IgD-negative memory B cell (primary cell): ENCODE data around the gene DNMT3B. TPM values are rescaled to one million over a fixed set of nuclear protein-coding genes. Genes with fewer than 3 reads are reported as not detected.

ENCODE experiments used
- H3K27ac Mint-ChIP-seq, 3 donors: one replicate each; pipeline ENCODE4 v1.8.0; 2020 to 2022; ENCODE audit warnings: mild to moderate bottlenecking in 3 of 3, mixed read lengths in 3 of 3, moderate library complexity in 1 of 3
- H3K27me3 Mint-ChIP-seq: one replicate; pipeline ENCODE4 v1.8.0; 2021; ENCODE audit warnings: mixed read lengths
- H3K36me3 Mint-ChIP-seq: one replicate; pipeline ENCODE4 v1.8.0; 2020; ENCODE audit warnings: mild to moderate bottlenecking, mixed read lengths
- H3K4me1 Mint-ChIP-seq, 3 donors: one replicate each; pipeline ENCODE4 v1.8.0; 2020 to 2022; ENCODE audit warnings: mixed read lengths in 3 of 3, mild to moderate bottlenecking in 1 of 3
- H3K4me3 Mint-ChIP-seq, 4 donors: one replicate each; pipeline ENCODE4 v1.8.0; 2020 to 2022; ENCODE audit warnings: mild to moderate bottlenecking in 4 of 4, mixed read lengths in 4 of 4, moderate library complexity in 3 of 4
- H3K9me3 Mint-ChIP-seq, 3 donors: one replicate each; pipeline ENCODE4 v1.8.0; 2020 to 2021; ENCODE audit warnings: mixed read lengths in 3 of 3, mild to moderate bottlenecking in 1 of 3
- polyA plus RNA-seq: library from polyadenylated mRNA; unstranded; fragments of 300-500 nt; fragmentation: Illumina TruSeq; gene quantifications from one replicate; pipeline ENCODE4 v1.2.3, GENCODE V29; 2021

The DNMT3B gene
- polyA plus RNA-seq, 1 donor from 2014 or later, result not detected

GRCh38 chr20:32819992-32820697 is 58.0 kb downstream of the DNMT3B start:
- peak overlapping the region; percentile 92 to 99 (median 96) for H3K4me3 Mint-ChIP-seq
- H3K36me3 Mint-ChIP-seq, result no peaks in the 10 kb centered on the region
- H3K27ac Mint-ChIP-seq, result peak overlapping the region; percentile 96 to 99 (median 98)
- no peaks in the 10 kb centered on the region for H3K27me3 Mint-ChIP-seq
- no peaks in the 10 kb centered on the region for H3K9me3 Mint-ChIP-seq
- peaks cover 35 to 38% (median 35%) of the 10 kb centered on the region in 3 donors for H3K4me1 Mint-ChIP-seq

DNA sequence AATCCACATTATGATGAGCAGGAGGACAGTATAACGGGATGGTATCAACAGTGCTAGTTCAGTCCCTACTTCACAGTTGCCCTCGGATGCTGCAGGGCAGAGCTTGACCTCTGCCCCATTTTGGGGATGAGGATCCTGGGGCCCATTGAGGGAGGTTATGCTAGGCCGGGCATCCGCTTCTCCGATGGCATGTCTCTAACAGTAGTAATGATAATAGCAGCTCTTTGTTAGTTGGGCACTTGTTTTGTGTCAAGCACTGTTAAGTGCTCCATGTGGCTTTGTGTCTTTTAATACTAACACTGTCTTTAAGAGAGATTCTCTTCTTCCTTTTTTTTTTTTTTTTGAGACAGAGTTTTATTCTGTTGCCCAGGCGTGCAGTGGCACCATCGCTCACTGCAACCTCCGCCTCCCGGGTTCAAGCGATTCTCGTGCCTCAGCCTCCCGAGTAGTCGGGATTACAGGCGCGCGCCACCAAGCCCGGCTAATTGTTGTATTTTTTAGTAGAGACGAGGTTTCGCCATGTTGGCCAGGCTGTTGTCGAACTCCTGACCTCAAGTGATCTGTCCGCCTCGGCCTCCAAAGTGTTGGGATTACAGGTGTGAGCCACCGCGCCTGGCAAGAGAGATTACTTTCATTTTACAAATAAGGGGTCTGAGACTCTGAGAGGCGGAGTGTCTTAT is 58.7 kb downstream of the DNMT3B start:
- H3K4me1 Mint-ChIP-seq, result peaks cover 35 to 38% (median 38%) of the 10 kb centered on the region in 3 donors
- H3K27me3 Mint-ChIP-seq, result no peaks in the 10 kb centered on the region
- no peaks in the 10 kb centered on the region for H3K36me3 Mint-ChIP-seq
- H3K9me3 Mint-ChIP-seq, result no peaks in the 10 kb centered on the region
- H3K4me3 Mint-ChIP-seq, result peak overlapping the region; percentile 92 to 99 (median 96)
- peak overlapping the region; percentile 96 to 99 (median 98) for H3K27ac Mint-ChIP-seq

DNA sequence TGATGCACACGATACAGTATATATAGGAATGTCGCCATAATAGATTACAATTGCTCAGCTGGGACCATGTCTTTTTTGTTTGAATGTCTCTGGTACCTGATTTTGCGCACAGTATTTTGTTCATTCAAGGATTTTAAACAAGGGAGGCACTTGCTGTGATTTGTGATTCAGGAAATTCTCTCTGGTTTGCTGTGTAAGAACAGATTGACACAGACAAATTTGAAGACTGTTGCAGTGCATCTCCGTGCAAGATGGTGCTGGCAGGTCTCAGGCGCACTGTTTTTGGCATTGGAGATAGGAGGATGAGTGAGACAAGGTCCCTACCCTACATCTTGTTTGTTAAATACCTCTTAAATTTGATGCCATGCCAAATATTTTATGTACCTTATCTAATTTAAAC is 60.0 kb downstream of the DNMT3B start:
- Mint-ChIP-seq H3K36me3 (no peaks in the 10 kb centered on the region), H3K4me3 (peak overlapping the region in 2 of 4 donors; percentile 92 to 98), H3K4me1 (peaks cover 31 to 41% (median 38%) of the 10 kb centered on the region in 3 donors), H3K9me3 (no peaks in the 10 kb centered on the region), H3K27ac (peak overlapping the region in 1 of 3 donors; percentile 96), H3K27me3 (no peaks in the 10 kb centered on the region)

GRCh38 chr20:32823078-32823477 is 60.9 kb downstream of the DNMT3B start:
- Mint-ChIP-seq H3K4me1 (peaks cover 34 to 41% (median 41%) of the 10 kb centered on the region in 3 donors), H3K36me3 (peaks cover 1% of the 10 kb centered on the region), H3K4me3 (peak overlapping the region in 2 of 4 donors; percentile 24 to 92), H3K27ac (peak overlapping the region in 2 of 3 donors; percentile 64 to 96), H3K9me3 (no peaks in the 10 kb centered on the region), H3K27me3 (no peaks in the 10 kb centered on the region)

GRCh38 chr20:32823737-32824588 is 61.8 kb downstream of the DNMT3B start:
- Mint-ChIP-seq H3K4me3 (peak overlapping the region in 3 of 4 donors; percentile 12 to 92 (median 35)), H3K27me3 (no peaks in the 10 kb centered on the region), H3K27ac (peak overlapping the region; percentile 42 to 96 (median 47)), H3K9me3 (no peaks in the 10 kb centered on the region), H3K4me1 (peaks cover 39 to 43% (median 41%) of the 10 kb centered on the region in 3 donors), H3K36me3 (peaks cover 1% of the 10 kb centered on the region)

DNA sequence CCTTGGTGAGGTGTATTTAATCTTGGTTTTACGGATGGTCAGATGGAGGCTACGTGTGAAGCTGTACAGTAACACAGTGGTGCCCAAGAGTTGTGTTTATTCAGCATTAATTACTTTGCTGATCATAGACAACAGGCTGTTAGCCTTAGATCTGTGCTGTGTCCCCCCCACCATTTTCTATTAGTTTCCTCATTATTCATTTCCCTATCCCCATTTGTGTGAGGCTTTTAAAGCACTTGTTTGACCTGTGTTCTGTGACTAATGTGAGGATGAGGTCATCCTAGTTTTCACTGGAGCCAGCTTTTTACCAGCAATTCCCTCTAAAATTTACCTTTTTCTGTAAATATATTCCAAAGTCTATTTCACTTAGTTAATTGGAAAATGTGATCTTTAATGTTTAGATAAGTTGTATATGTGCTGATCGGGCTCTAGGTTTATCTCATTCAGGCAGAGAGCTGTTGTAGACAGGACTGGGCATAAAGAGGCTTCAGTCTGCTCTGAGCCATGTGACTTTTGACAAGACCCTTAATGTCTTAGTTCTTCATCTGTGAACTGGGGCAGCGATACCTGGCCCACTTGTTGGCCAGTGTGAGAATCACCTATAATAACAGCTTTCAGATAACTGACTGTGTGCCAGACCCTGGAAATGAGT is 66.0 kb downstream of the DNMT3B start:
- Mint-ChIP-seq H3K27me3 (no peaks in the 10 kb centered on the region), H3K4me1 (peaks cover 21 to 29% (median 21%) of the 10 kb centered on the region in 3 donors), H3K9me3 (no peaks in the 10 kb centered on the region), H3K27ac (peak overlapping the region in 1 of 3 donors; percentile 63), H3K4me3 (peak overlapping the region in 1 of 4 donors; percentile 21), H3K36me3 (peaks cover 4% of the 10 kb centered on the region)

GRCh38 chr20:32829311-32830005 is 67.3 kb downstream of the DNMT3B start:
- Mint-ChIP-seq H3K4me1 (peaks cover 11 to 21% (median 14%) of the 10 kb centered on the region in 3 donors), H3K36me3 (peaks cover 4% of the 10 kb centered on the region), H3K27me3 (no peaks in the 10 kb centered on the region)

DNA sequence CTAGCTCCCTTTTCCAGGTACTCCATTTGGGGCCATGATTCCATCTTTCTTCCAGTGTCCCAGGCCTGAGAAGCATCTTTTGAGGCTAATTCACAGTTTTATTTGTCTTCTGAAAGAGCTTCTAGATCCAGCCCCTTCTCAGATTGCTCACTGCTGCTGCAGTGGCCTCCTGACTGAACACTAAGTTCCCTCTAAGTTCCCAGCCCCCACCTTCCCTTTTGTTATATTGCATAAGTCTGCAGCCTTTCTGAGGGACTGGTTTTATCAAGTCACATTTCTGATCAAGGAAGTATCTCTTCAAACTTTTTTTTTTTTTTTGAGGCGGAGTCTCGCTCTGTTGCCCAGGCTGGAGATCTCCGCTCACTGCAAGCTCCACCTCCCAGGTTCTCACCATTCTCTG is 68.3 kb downstream of the DNMT3B start:
- no peak overlapping the region for H3K27ac Mint-ChIP-seq
- H3K4me1 Mint-ChIP-seq, result peaks cover 11 to 21% (median 12%) of the 10 kb centered on the region in 3 donors

More at GRCh38 chr20:32829311-32830005, 67.3 kb downstream of the DNMT3B start:
- Mint-ChIP-seq H3K27ac (no peak overlapping the region), H3K9me3 (no peaks in the 10 kb centered on the region), H3K4me3 (no peak overlapping the region)

DNA sequence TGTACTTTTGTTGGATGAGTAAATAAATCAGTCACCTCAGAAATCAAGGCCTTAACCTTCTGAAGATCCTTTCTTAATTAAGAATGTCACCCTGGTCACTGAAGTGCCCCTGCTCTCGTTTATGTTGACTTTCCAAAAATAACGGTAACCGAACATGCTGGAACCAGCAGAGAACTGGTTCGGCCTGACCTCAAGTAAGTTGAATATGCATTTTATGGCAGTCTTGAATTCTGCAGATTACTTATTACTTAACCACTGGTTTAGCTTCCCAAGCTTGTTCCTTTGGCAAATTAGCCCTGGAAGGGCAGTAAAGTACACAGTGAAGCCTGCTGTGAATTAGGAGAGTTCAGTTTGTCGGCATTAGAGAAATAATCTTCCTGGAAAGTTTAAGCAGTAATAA is 69.8 kb downstream of the DNMT3B start:
- Mint-ChIP-seq H3K4me3 (no peak overlapping the region), H3K36me3 (peaks cover 6% of the 10 kb centered on the region), H3K27me3 (no peaks in the 10 kb centered on the region), H3K27ac (no peak overlapping the region), H3K4me1 (peaks cover 8 to 21% (median 11%) of the 10 kb centered on the region in 3 donors), H3K9me3 (no peaks in the 10 kb centered on the region)

More for the DNA sequence above, 68.3 kb downstream of the DNMT3B start:
- Mint-ChIP-seq H3K9me3 (no peaks in the 10 kb centered on the region), H3K27me3 (no peaks in the 10 kb centered on the region), H3K4me3 (no peak overlapping the region), H3K36me3 (peaks cover 4% of the 10 kb centered on the region)

- H3K27ac Mint-ChIP-seq, result no peak overlapping the region
- no peaks in the 10 kb centered on the region for H3K9me3 Mint-ChIP-seq
- no peaks in the 10 kb centered on the region for H3K27me3 Mint-ChIP-seq
- H3K36me3 Mint-ChIP-seq, result peaks cover 6% of the 10 kb centered on the region
- H3K4me3 Mint-ChIP-seq, result no peak overlapping the region
- H3K4me1 Mint-ChIP-seq, result peaks cover 8 to 21% (median 11%) of the 10 kb centered on the region in 3 donors
Observed at GRCh38 chr20:32832664-32833063, 70.5 kb downstream of the DNMT3B start.

DNA sequence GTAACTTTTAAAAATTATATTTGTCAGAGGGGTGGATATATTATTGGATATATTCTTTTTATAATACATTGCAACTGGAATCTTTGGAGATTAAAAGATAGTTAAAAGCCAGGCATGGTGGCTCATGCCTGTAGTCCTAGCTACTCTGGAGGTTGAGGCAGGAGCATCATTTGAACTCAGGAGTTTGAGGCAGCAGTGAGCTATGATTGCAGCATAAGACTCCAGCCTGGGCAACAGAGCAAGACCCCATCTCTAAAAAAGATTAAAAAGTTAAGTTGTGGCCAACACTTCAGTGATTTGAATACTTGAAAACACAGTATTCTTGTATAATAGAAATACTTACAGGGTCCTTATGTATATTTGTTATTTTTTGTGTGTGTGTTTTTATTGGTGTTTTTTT is 72.8 kb downstream of the DNMT3B start:
- H3K27me3 Mint-ChIP-seq, result no peaks in the 10 kb centered on the region
- H3K36me3 Mint-ChIP-seq, result peaks cover 4% of the 10 kb centered on the region
- no peak overlapping the region for H3K27ac Mint-ChIP-seq
- H3K9me3 Mint-ChIP-seq, result no peaks in the 10 kb centered on the region
- no peak overlapping the region for H3K4me3 Mint-ChIP-seq
- H3K4me1 Mint-ChIP-seq, result peaks cover 0 to 9% (median 8%) of the 10 kb centered on the region in 3 donors

GRCh38 chr20:32837157-32837556 is 75.0 kb downstream of the DNMT3B start:
- H3K27me3 Mint-ChIP-seq, result no peaks in the 10 kb centered on the region
- peaks cover 0 to 6% (median 4%) of the 10 kb centered on the region in 3 donors for H3K4me1 Mint-ChIP-seq
- H3K27ac Mint-ChIP-seq, result peak overlapping the region in 1 of 3 donors; percentile 1
- peaks cover 2% of the 10 kb centered on the region for H3K36me3 Mint-ChIP-seq
- H3K4me3 Mint-ChIP-seq, result no peak overlapping the region
- no peaks in the 10 kb centered on the region for H3K9me3 Mint-ChIP-seq

- H3K36me3 Mint-ChIP-seq, result peaks cover 4% of the 10 kb centered on the region
Observed at GRCh38 chr20:32839227-32839981, 77.2 kb downstream of the DNMT3B start.

More at GRCh38 chr20:32839227-32839981, 77.2 kb downstream of the DNMT3B start:
- H3K27me3 Mint-ChIP-seq, result no peaks in the 10 kb centered on the region
- peak overlapping the region in 2 of 3 donors; percentile 31 to 54 for H3K27ac Mint-ChIP-seq
- no peaks in the 10 kb centered on the region for H3K9me3 Mint-ChIP-seq
- no peak overlapping the region for H3K4me3 Mint-ChIP-seq
- H3K4me1 Mint-ChIP-seq, result peaks cover 4 to 8% (median 4%) of the 10 kb centered on the region in 3 donors
